HT1080 (cell line): ENCODE measurements around the gene DDB1. TPM values are rescaled to one million over a fixed set of nuclear protein-coding genes. Genes with fewer than 3 reads are reported as not detected.
A peak's percentile ranks its signal among the peaks of the same experiment; 100 is the strongest.

Source experiments
- DNase-seq: peaks from one replicate; pipeline ENCODE4 v3.0.0-alpha.2; 2015; ENCODE audit warnings: low read depth
- total RNA-seq: library from RNA; depleted of rRNA; stranded (reverse); fragments of >200 nt; shearing (Covaris generic); gene quantifications from 2 replicates; pipeline ENCODE4 v1.2.3, GENCODE V29; 2014

The DDB1 gene
- total RNA-seq, 1 experiment from 2014 or later, result 271 TPM

- no peak for DNase-seq
These were observed 24.5 kb upstream of the DDB1 start for GRCh38 chr11:61357233-61357893.

DNA sequence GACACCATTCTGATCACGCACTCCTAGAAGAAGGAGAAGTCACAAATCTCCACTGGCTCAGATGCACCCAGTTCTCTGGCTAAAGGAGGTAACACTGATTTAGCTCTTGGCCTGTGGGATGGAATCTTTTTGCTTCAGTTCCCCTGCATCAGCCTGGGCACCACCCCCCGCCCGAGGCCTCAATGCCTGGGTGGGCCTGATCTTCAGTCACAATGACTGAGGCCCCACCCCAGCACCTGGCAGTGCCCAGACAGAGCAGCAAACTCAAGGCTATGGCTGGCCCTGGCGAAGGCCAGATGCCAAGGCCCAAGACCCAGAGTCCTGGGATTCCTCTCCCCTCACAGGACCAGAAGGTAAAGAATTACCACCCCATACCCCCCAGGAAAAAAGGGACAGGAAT lies 23.8 kb upstream of the DDB1 start:
- DNase-seq, result no peak

GRCh38 chr11:61354208-61354607 lies 21.3 kb upstream of the DDB1 start:
- no peak for DNase-seq

GRCh38 chr11:61353131-61354067 lies 20.5 kb upstream of the DDB1 start:
- no peak for DNase-seq

- no peak for DNase-seq
These were observed 19.1 kb upstream of the DDB1 start for GRCh38 chr11:61352038-61352437.

- no peak for DNase-seq
These were observed 17.9 kb upstream of the DDB1 start for GRCh38 chr11:61350803-61351202.

- DNase-seq, result no peak
These were observed 17.4 kb upstream of the DDB1 start for GRCh38 chr11:61350336-61350735.

GRCh38 chr11:61349916-61350315 lies 17.0 kb upstream of the DDB1 start:
- no peak for DNase-seq

- DNase-seq, result no peak
These were observed 16.4 kb upstream of the DDB1 start for GRCh38 chr11:61349189-61349751.

DNA sequence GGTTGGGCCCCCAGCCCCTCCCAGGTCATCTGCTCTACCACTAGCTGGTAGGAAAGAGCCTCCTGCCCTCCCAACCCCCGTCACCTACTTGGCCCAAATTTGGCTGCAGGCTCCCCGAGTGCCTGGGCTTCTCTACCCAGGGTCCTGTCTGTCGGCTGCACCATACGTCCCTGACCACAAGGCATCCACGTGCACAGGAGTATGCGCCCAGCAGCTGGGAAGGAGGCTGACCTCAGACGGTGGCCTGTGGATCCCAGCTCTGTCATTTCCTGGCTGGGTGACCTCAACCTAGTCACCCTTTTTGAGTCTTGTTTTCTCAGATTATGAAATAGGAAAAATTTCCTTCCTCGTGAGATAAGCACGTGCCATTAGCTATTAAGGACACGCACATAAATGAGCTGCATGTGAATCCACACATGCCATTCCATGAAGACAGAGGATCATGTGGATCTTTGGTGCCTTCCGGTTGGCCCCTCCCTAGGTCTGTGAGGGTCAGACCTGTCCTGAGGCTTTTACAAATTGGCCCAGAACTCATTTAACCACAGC lies 15.1 kb upstream of the DDB1 start:
- DNase-seq, result peak; percentile 50

DNA sequence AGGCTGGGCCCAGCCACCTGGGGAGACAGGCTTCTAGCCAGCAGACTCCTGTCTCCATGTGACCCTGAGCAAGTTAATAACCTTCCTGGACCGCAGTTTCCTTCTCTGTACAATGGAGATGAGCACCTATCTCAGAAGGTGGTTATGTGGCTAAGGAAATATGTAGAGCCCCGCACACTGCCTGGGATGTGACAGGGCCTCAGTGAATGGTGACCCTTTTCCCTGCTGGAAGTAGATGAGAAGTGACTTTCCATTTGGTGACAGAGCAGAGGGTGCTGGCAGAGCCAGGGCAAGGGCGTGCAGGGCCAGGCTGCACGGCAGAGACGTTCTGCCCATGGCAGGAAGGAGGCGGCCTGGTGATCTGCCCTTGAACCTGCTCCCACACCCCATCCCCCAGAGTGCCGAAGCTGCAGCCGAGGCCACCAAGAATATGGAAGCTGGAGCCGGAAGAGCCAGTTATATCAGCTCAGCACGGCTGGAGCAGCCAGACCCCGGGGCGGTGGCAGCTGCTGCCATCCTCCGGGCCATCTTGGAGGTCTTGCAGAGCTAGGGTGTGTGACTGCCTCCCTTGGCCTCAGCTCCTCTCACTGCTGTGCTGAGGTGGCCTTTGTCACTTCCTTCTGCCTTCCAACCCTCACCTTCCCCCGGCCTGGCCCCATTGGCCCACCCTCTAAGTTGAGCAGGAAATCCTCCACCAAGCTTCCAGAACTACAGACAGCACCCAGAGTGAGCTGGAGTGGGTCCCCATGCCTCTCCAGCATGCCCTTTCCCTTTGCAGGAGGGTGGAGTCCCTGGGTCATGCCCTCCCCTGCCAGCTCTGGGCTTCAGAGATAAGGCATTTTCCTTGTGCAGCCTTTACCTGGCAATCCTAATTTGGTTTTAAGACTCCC lies 13.3 kb upstream of the DDB1 start:
- no peak for DNase-seq

DNA sequence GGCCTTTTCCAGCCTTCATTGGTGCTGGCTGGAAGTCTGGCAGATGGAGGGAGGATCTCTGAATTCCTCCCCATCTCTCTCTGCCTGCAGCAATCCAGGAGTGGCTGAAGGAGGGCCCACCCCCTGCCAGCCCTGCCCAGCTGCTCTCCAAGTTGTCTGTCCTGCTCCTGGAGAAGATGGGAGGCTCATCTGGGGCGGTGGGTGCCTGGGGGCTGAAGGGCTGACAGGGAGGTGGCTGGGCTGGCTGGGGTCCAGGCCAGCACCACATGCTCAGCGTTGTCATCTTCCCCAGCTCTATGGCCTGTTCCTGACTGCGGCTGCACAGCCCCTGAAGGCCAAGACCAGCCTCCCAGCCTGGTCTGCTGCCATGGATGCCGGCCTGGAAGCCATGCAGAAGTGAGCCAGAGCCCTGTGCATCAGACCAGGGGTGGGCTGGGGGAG lies 12.3 kb upstream of the DDB1 start:
- no peak for DNase-seq

- no peak for DNase-seq
These were observed 11.2 kb upstream of the DDB1 start for GRCh38 chr11:61343792-61344745.

DNA sequence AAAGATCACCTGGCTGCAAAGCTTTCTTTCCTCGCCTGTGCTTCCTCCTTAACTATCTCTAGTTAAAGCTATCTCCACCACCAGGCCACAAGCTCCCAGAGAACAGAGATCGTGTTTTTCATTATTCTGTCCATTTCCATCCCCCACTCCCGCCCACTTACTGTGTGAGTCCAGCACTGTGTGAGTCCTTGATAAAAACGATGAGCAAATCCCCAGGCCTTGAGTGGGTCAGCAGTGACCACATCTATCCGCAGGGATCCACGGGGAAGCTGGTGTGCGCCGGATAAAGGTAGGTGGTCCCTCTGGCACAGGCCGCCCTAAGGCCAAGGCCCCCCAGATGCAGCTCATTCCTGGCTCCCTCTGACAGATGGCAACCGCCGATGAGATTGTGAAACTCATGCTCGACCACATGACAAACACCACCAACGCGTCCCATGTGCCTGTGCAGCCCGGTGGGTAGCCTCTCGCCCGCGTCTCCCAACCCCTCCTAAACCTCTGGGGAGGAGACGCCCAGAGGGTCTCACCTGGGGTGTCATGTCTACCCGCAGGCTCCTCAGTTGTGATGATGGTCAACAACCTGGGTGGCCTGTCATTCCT lies 9.4 kb upstream of the DDB1 start:
- DNase-seq, result no peak

- DNase-seq, result no peak
These were observed 8.8 kb upstream of the DDB1 start for GRCh38 chr11:61341706-61342105.

DNA sequence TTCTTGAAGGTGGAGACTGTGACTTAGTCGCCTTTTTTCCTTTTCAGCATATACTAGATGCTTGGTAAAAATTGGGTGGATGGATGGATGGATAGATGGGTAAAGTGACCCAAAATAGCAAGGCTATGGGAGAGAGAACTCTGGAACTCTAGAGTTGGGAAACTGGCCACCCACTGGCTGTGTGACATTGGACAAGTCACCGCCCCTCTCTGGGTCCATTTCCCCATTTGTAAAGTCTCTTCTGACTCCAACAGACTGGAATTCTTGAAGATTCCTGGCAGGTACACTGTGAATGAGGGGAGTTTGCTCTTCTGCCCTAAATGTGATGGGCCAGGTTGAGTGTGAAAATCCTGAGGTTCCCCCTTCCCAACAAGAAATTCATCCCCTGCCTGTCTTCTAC lies 8.1 kb upstream of the DDB1 start:
- DNase-seq, result no peak

- DNase-seq, result no peak
These were observed 6.6 kb upstream of the DDB1 start for GRCh38 chr11:61339490-61339878.

GRCh38 chr11:61338783-61339489 lies 6.0 kb upstream of the DDB1 start:
- no peak for DNase-seq
